HCT116 (cell line): ENCODE measurements around the gene CACNA2D3. TPM values are rescaled to one million over a fixed set of nuclear protein-coding genes. Genes with fewer than 3 reads are reported as not detected.

Experiments used
- ATAC-seq: fragments of 200-7000 bp; cut with Tn5 transposase; 2 replicates; pipeline ENCODE4 v1.9.1; 2020; ENCODE audit warnings: mild to moderate bottlenecking, moderate library complexity
- BruUV-seq: library from RNA; stranded (reverse); fragments of 400-500 nt; replicated peaks from 2 replicates; lab custom pipeline; 2021; lab: Mats Ljungman, UMichigan
- CTCF ChIA-PET: fragments of 300-600 bp; sonication (Branson Sonifier 250); formaldehyde crosslinking; loops from one replicate; lab custom pipeline; 2021; ENCODE audit warnings: antibody characterized with exemption; lab: Charles Lee
- POLR2A ChIA-PET: fragments of 300-600, 350-600 bp; sonication (Branson Sonifier 250); formaldehyde crosslinking; loops from one replicate; lab custom pipeline; 2021; ENCODE audit warnings: antibody characterized with exemption; lab: Charles Lee
- RAD21 ChIA-PET, 2 experiments: fragments of 300-600 bp; sonication (Branson Sonifier 250); formaldehyde crosslinking; loops; one replicate each; lab custom pipeline; 2023; ENCODE audit warnings: low total read pairs in 2 of 2; ENCODE audit not compliant: uncharacterized antibody in 2 of 2, unreplicated experiment in 2 of 2, low non-redundant PET in 1 of 2; lab: Charles Lee
- DNase-seq: peaks from one replicate; pipeline ENCODE4 v3.0.0-alpha.2; 2010; ENCODE audit warnings: low read depth, low spot score
- H2AFZ ChIP-seq: fragments of 200-600 bp; shearing (Covaris generic), sonication (generic); 2 replicates; pipeline ENCODE4 v1.6.1; 2017; ENCODE audit warnings: low read depth, mixed run types, mixed read lengths, antibody characterized with exemption, low read length; ENCODE audit not compliant: poor library complexity, severe bottlenecking
- H3K27ac ChIP-seq: 2 replicates; pipeline ENCODE4 v1.5.1; 2012; ENCODE audit warnings: low read depth, low read length
- H3K27me3 ChIP-seq: fragments of 200-600 bp; sonication (generic); 2 replicates; pipeline ENCODE4 v1.6.1; 2016; ENCODE audit warnings: mixed run types, low read length, mixed read lengths; ENCODE audit not compliant: insufficient read depth
- H3K36me3 ChIP-seq, 2 experiments: fragments of 200-500 bp in 1 of 2; fragments of 200-600 bp in 1 of 2; sonication (Bioruptor generic) in 1 of 2; sonication (generic) in 1 of 2; 2 replicates each; pipeline versions ENCODE4 v1.5.1 to v1.6.1; 2014 to 2016; ENCODE audit warnings: low read length in 2 of 2, inconsistent platforms in 1 of 2, mixed read lengths in 1 of 2, mixed run types in 1 of 2; ENCODE audit not compliant: insufficient read depth in 2 of 2, control insufficient read depth in 1 of 2
- H3K4me1 ChIP-seq, 2 experiments: fragments of 200-600 bp in 1 of 2; sonication (generic) in 1 of 2; 2 replicates each; pipeline versions ENCODE4 v1.5.1 to v1.6.1; 2012 to 2017; ENCODE audit warnings: low read length in 2 of 2, inconsistent platforms in 1 of 2, mild to moderate bottlenecking in 1 of 2, mixed read lengths in 1 of 2, mixed run types in 1 of 2, moderate library complexity in 1 of 2; ENCODE audit not compliant: insufficient read depth in 2 of 2, control insufficient read depth in 1 of 2
- H3K4me2 ChIP-seq: fragments of 200-600 bp; sonication (generic); 2 replicates; pipeline ENCODE4 v1.6.1; 2017; ENCODE audit warnings: mixed run types, low read length, mixed read lengths
- H3K4me3 ChIP-seq, 2 experiments: fragments of 200-600 bp in 1 of 2; sonication (generic) in 1 of 2; replicated peaks in 1 of 2; 2 replicates each; pipeline ENCODE4 v1.5.1; 2011 to 2016; ENCODE audit warnings: low read length in 2 of 2, control low read depth in 1 of 2, low read depth in 1 of 2, mild to moderate bottlenecking in 1 of 2, mixed read lengths in 1 of 2, mixed run types in 1 of 2
- H3K79me2 ChIP-seq: fragments of 200-600 bp; sonication (generic); 2 replicates; pipeline ENCODE4 v1.6.1; 2017; ENCODE audit warnings: mild to moderate bottlenecking, mixed run types, low read length, moderate library complexity, mixed read lengths; ENCODE audit not compliant: insufficient read depth
- H3K9ac ChIP-seq: fragments of 200-600 bp; sonication (generic); 2 replicates; pipeline ENCODE4 v1.6.1; 2016; ENCODE audit warnings: low read length, mixed read lengths
- H3K9me2 ChIP-seq: fragments of 200-600 bp; sonication (generic), shearing (Covaris generic); 2 replicates; pipeline ENCODE4 v1.6.1; 2017; ENCODE audit warnings: mixed run types, mild to moderate bottlenecking, moderate library complexity; ENCODE audit not compliant: insufficient read depth
- H3K9me3 ChIP-seq, 2 experiments: fragments of 200-500 bp in 1 of 2; fragments of 200-600 bp in 1 of 2; sonication (Bioruptor generic) in 1 of 2; sonication (generic) in 1 of 2; 2 replicates each; pipeline ENCODE4 v1.6.1; 2014 to 2017; ENCODE audit warnings: low read length in 2 of 2, mixed read lengths in 2 of 2, inconsistent platforms in 1 of 2, low read depth in 1 of 2, mild to moderate bottlenecking in 1 of 2, mixed run types in 1 of 2, moderate library complexity in 1 of 2; ENCODE audit not compliant: control insufficient read depth in 1 of 2, insufficient read depth in 1 of 2
- H4K20me1 ChIP-seq: fragments of 200-600 bp; sonication (generic), shearing (Covaris generic); 2 replicates; pipeline ENCODE4 v1.6.1; 2017; ENCODE audit warnings: mixed run types, mild to moderate bottlenecking, moderate library complexity; ENCODE audit not compliant: insufficient read depth
- CEBPB ChIP-seq: IDR thresholded peaks from 2 replicates; pipeline ENCODE4 v1.6.1; 2012; ENCODE audit warnings: low read depth
- ELF1 ChIP-seq: IDR thresholded peaks from 2 replicates; pipeline ENCODE4 v1.6.1; 2012; ENCODE audit warnings: low read depth, borderline replicate concordance
- FOSL1 ChIP-seq: IDR thresholded peaks from 2 replicates; pipeline ENCODE4 v1.6.1; 2012; ENCODE audit warnings: low read depth
- JUND ChIP-seq: IDR thresholded peaks from 2 replicates; pipeline ENCODE4 v1.6.1; 2012
- RAD21 ChIP-seq: IDR thresholded peaks from 2 replicates; pipeline ENCODE4 v1.6.1; 2012; ENCODE audit warnings: low read depth, mild to moderate bottlenecking
- SRF ChIP-seq: IDR thresholded peaks from 2 replicates; pipeline ENCODE4 v1.6.1; 2012; ENCODE audit warnings: low read depth
- TCF7L2 ChIP-seq: IDR thresholded peaks from 2 replicates; pipeline ENCODE4 v1.7.0; 2011; ENCODE audit warnings: borderline replicate concordance, inconsistent platforms; ENCODE audit not compliant: insufficient read depth, insufficient read length; ENCODE audit errors: extremely low read depth
- YY1 ChIP-seq: IDR thresholded peaks from 2 replicates; pipeline ENCODE4 v1.6.1; 2011; ENCODE audit warnings: low read length, low read depth, moderate library complexity, mild to moderate bottlenecking; ENCODE audit not compliant: insufficient replicate concordance; ENCODE audit errors: extremely low read depth
- ZFX ChIP-seq: fragments of 450-650 bp; IDR thresholded peaks from 2 replicates; pipeline ENCODE4 v1.6.1; 2017
- ZNF274 ChIP-seq: fragments of 200-500 bp; sonication (Bioruptor generic); IDR thresholded peaks from 2 replicates; pipeline ENCODE4 v1.6.1; 2014; ENCODE audit warnings: mild to moderate bottlenecking, low read depth, low read length, inconsistent platforms
- intact Hi-C: fragments of 100-400 bp; cut with micrococcal nuclease; formaldehyde crosslinking; loops from 2 replicates; pipeline ENCODE4 v1.10.0; 2022
- total RNA-seq: library from RNA; stranded (reverse); gene quantifications from one replicate; pipeline ENCODE4 v1.2.1, GENCODE V29; 2021; ENCODE audit not compliant: unreplicated experiment
- TF ChIP-seq, protein P1 (sequence below): IDR thresholded peaks from 2 replicates; pipeline ENCODE4 v1.6.1; 2011; ENCODE audit warnings: mild to moderate bottlenecking, low read length, moderate library complexity; ENCODE audit not compliant: insufficient replicate concordance; ENCODE audit errors: extremely low read depth

The CACNA2D3 gene
- total RNA-seq, 1 experiment from 2014 or later = 0.20 TPM

DNA sequence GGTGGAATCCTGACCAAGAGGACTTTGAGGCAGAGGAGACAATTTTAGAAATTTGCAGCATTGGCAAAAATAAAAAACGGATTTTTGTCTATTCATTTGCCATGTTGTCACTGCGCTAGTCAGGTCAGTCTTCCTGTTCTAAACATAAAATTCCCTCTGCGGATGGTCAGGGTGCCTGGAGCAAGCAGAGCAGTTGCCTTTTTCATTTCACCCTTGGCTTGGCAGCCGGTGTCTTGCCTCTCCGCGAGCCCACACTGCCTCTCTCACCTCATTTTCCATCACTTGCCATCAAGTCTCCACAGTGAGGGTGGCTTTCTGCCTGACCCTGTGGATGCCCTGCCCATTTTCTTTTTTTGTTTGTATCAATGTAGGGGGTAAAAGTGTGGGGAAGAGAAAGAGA lies 409.4 kb downstream of the CACNA2D3 start:
- ChIA-PET RAD21 (no interaction called here), POLR2A (no interaction called here), CTCF (no interaction called here)
- H3K36me3 ChIP-seq = no peaks in the 10 kb centered on the region
- no peaks in the 10 kb centered on the region for H3K9me3 ChIP-seq
- H3K4me1 ChIP-seq = no peaks in the 10 kb centered on the region
- no peak overlapping the region for H3K27ac ChIP-seq
- no peaks in the 10 kb centered on the region for H3K79me2 ChIP-seq
- no peaks in the 10 kb centered on the region for H3K27me3 ChIP-seq
- ATAC-seq (no peak), DNase-seq (no peak)
- intact Hi-C loops = no loop called here
- H4K20me1 ChIP-seq = no peaks in the 10 kb centered on the region
- H3K9me2 ChIP-seq = no peaks in the 10 kb centered on the region
- H2AFZ ChIP-seq = no peak overlapping the region
- no peak overlapping the region for H3K4me2 ChIP-seq
- H3K9ac ChIP-seq = no peak overlapping the region
- TF ChIP-seq CEBPB (no peak), ZFX (no peak), YY1 (no peak), FOSL1 (no peak), ELF1 (no peak), JUND (no peak), SRF (no peak), ZNF274 (no peak), RAD21 (no peak)
- TF ChIP-seq, protein P1, sequence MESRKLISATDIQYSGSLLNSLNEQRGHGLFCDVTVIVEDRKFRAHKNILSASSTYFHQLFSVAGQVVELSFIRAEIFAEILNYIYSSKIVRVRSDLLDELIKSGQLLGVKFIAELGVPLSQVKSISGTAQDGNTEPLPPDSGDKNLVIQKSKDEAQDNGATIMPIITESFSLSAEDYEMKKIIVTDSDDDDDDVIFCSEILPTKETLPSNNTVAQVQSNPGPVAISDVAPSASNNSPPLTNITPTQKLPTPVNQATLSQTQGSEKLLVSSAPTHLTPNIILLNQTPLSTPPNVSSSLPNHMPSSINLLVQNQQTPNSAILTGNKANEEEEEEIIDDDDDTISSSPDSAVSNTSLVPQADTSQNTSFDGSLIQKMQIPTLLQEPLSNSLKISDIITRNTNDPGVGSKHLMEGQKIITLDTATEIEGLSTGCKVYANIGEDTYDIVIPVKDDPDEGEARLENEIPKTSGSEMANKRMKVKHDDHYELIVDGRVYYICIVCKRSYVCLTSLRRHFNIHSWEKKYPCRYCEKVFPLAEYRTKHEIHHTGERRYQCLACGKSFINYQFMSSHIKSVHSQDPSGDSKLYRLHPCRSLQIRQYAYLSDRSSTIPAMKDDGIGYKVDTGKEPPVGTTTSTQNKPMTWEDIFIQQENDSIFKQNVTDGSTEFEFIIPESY = no peak
- no TSS peak for BruUV-seq
- no peak overlapping the region for H3K4me3 ChIP-seq

DNA sequence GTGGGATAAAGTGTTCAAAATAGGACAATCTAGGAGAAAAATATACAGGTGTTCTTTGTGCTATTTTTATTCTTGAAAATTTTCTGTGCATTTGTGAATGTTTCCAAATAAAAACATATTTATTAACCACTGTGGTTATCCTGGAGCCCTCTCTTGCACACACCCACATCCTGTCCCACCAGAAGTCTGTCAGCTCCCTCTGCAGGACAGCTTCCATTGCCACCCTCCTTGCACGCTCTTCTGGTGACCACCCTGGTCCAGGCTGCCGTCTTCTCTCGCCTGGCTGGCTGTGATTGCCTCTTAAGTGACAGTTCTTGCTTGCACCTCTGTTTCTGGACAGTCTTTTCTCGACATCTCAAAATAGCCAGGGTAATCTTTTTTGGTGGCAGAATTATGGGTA lies 411.5 kb downstream of the CACNA2D3 start:
- H3K36me3 ChIP-seq = no peaks in the 10 kb centered on the region
- H3K4me1 ChIP-seq = no peaks in the 10 kb centered on the region
- ChIA-PET POLR2A (no interaction called here), CTCF (no interaction called here), RAD21 (interaction anchor here in 1 of 2 experiments (0.7 kb wide), 1 partner anchor 823 kb away, joined by 3 read pairs; no protein-coding TSS in a partner anchor)
- H3K9me3 ChIP-seq = no peaks in the 10 kb centered on the region; a peak in 1 of 4 replicates
- no peaks in the 10 kb centered on the region for H3K9me2 ChIP-seq
- no peaks in the 10 kb centered on the region for H4K20me1 ChIP-seq
- H2AFZ ChIP-seq = no peak overlapping the region
- no peak overlapping the region for H3K4me3 ChIP-seq
- no peaks in the 10 kb centered on the region for H3K27me3 ChIP-seq
- no peak for DNase-seq
- no peak overlapping the region for H3K4me2 ChIP-seq
- no peak for ATAC-seq
- H3K79me2 ChIP-seq = no peaks in the 10 kb centered on the region
- H3K27ac ChIP-seq = no peak overlapping the region
- H3K9ac ChIP-seq = no peak overlapping the region
- intact Hi-C loops = no loop called here
- no peak for TF ChIP-seq TCF7L2
- TF ChIP-seq, all 23 proteins: peak for 0
- no TSS peak for BruUV-seq
